K562 (cell line): ENCODE results near the gene DCAKD. TPM values are rescaled to one million over a fixed set of nuclear protein-coding genes. Genes with fewer than 3 reads are reported as not detected.

Experiments used
- CHD1 ChIP-seq: fragments of 200-600 bp; sonication (generic); IDR thresholded peaks from one replicate; pipeline ENCODE4 v1.6.1; 2012; ENCODE audit warnings: mild to moderate bottlenecking, moderate library complexity, low read length, inconsistent platforms
- CTBP1 ChIP-seq: fragments of 450-650 bp; IDR thresholded peaks from 2 replicates; pipeline ENCODE4 v1.6.1; 2016; ENCODE audit warnings: borderline replicate concordance
- ETV1 ChIP-seq: fragments of 450-650 bp; conservative IDR thresholded peaks from 2 replicates; pipeline ENCODE4 v1.6.1; 2016; ENCODE audit warnings: missing genetic modification characterization, control low read depth, low read depth, missing compliant biosample characterization
- HSF4 ChIP-seq: fragments of 250-450 bp; sonication (Bioruptor Pico); IDR thresholded peaks from 2 replicates; pipeline ENCODE4 v2.1.2; 2022; ENCODE audit warnings: mild to moderate bottlenecking, moderate library complexity, borderline replicate concordance
- KLF1 ChIP-seq: fragments of 450-650 bp; IDR thresholded peaks from 2 replicates; pipeline ENCODE4 v1.6.1; 2016; ENCODE audit warnings: missing genetic modification characterization, missing compliant biosample characterization
- MECOM ChIP-seq: fragments of 250-450 bp; sonication (Bioruptor Pico); IDR thresholded peaks from 2 replicates; pipeline ENCODE4 v1.8.0; 2022; ENCODE audit warnings: inconsistent platforms
- PRPF4 ChIP-seq: fragments of 200-400 bp; formaldehyde crosslinking; IDR thresholded peaks from one replicate; pipeline ENCODE4 v1.6.1; 2017; ENCODE audit warnings: low read length, low read depth, mild to moderate bottlenecking; ENCODE audit not compliant: insufficient read depth, poor library complexity, severe bottlenecking
- RFX7 ChIP-seq: fragments of 250-450 bp; sonication (Bioruptor Pico); IDR thresholded peaks from 2 replicates; pipeline ENCODE4 v1.5.1; 2021; ENCODE audit warnings: mild to moderate bottlenecking
- TEAD4 ChIP-seq, 2 experiments: sonication (generic) in 1 of 2; formaldehyde crosslinking in 1 of 2; IDR thresholded peaks; 2 replicates each; pipeline versions ENCODE4 v1.6.1 to v1.8.0; 2012 to 2022; ENCODE audit warnings: borderline replicate concordance in 1 of 2, inconsistent platforms in 1 of 2, low read length in 1 of 2, mild to moderate bottlenecking in 1 of 2, missing genetic modification reagents in 1 of 2
- TOE1 ChIP-seq, 2 experiments: fragments of 450-650 bp in 1 of 2; sonication (generic) in 1 of 2; formaldehyde crosslinking in 1 of 2; IDR thresholded peaks; 2 replicates each; pipeline versions ENCODE4 v1.7.1 to v1.8.0; 2016 to 2022; ENCODE audit warnings: borderline replicate concordance in 2 of 2, mild to moderate bottlenecking in 2 of 2, antibody characterized with exemption in 1 of 2, inconsistent platforms in 1 of 2, low read depth in 1 of 2, missing genetic modification reagents in 1 of 2, moderate library complexity in 1 of 2
- YY1 ChIP-seq, 3 experiments: IDR thresholded peaks; 2 replicates each; pipeline ENCODE4 v1.6.1; 2011; ENCODE audit warnings: low read length in 2 of 3, mild to moderate bottlenecking in 2 of 3, moderate library complexity in 2 of 3, borderline replicate concordance in 1 of 3, control low read depth in 1 of 3, low read depth in 1 of 3; ENCODE audit not compliant: insufficient read depth in 3 of 3, insufficient replicate concordance in 2 of 3, control insufficient read depth in 1 of 3, insufficient read length in 1 of 3; ENCODE audit errors: extremely low read depth in 1 of 3
- ZBTB7A ChIP-seq: IDR thresholded peaks from 2 replicates; pipeline ENCODE4 v1.6.1; 2011; ENCODE audit warnings: low read depth, mild to moderate bottlenecking, low read length, moderate library complexity, borderline replicate concordance; ENCODE audit not compliant: control insufficient read depth
- ZEB2 ChIP-seq: fragments of 450-650 bp; IDR thresholded peaks from 2 replicates; pipeline ENCODE4 v1.6.1; 2016
- ZFP36 ChIP-seq: fragments of 150-350 bp; IDR thresholded peaks from 2 replicates; pipeline ENCODE4 v1.6.1; 2018; ENCODE audit warnings: low read length, low read depth; ENCODE audit not compliant: partially characterized antibody
- ZNF3 ChIP-seq: fragments of 250-450 bp; sonication (Bioruptor Pico); IDR thresholded peaks from 2 replicates; pipeline ENCODE4 v1.5.0; 2021; ENCODE audit warnings: mild to moderate bottlenecking, moderate library complexity
- ZNF695 ChIP-seq: fragments of 450-650 bp; formaldehyde crosslinking; IDR thresholded peaks from 2 replicates; pipeline ENCODE4 v1.4.0; 2020; ENCODE audit warnings: mild to moderate bottlenecking, moderate library complexity
- ZNF778 ChIP-seq: fragments of 450-650 bp; formaldehyde crosslinking; IDR thresholded peaks from 2 replicates; pipeline ENCODE4 v1.4.0; 2020; ENCODE audit warnings: mild to moderate bottlenecking, moderate library complexity
- ZNF830 ChIP-seq: fragments of 250-450 bp; sonication (Bioruptor Pico); IDR thresholded peaks from 2 replicates; pipeline ENCODE4 v1.5.0; 2021; ENCODE audit warnings: mild to moderate bottlenecking
- polyA plus RNA-seq, 8 experiments: library from polyadenylated mRNA; depleted of rRNA in 4 of 8; stranded (reverse) in 5 of 8; unstranded in 3 of 8; fragments of >200 nt; fragmentation: Nextera tagmentation in 2 of 8; fragmentation: Illumina TruSeq in 1 of 8; extraction: Ambion mirVana in 2 of 8; extraction: Trizol in 1 of 8; gene quantifications; 2 replicates each; pipeline versions ENCODE4 v1.2.1 to v1.2.3, GENCODE V29; 2011 to 2014; ENCODE audit warnings: inconsistent platforms in 1 of 8, missing spikeins in 1 of 8
- total RNA-seq, 7 experiments: library from RNA; depleted of rRNA in 6 of 7; stranded (reverse); fragments of >200 nt in 6 of 7; fragmentation: Illumina TruSeq in 2 of 7; extraction: Trizol in 2 of 7; gene quantifications; 2 replicates each; pipeline versions ENCODE4 v1.2.1 to v1.2.3, GENCODE V29; 2011 to 2021; ENCODE audit warnings: low replicate concordance in 1 of 7
- TF ChIP-seq, protein P1 (sequence below), 2 experiments: fragments of 450-650 bp in 1 of 2; IDR thresholded peaks; 2 replicates each; pipeline ENCODE4 v1.6.1; 2011 to 2017; ENCODE audit warnings: low read depth in 2 of 2, antibody characterized with exemption in 1 of 2, borderline replicate concordance in 1 of 2, low read length in 1 of 2, mild to moderate bottlenecking in 1 of 2, mixed read lengths in 1 of 2; ENCODE audit not compliant: control insufficient read depth in 1 of 2
- TF ChIP-seq, protein P2 (sequence below): IDR thresholded peaks from 2 replicates; pipeline ENCODE4 v1.6.1; 2011; ENCODE audit warnings: borderline replicate concordance, low read depth, mild to moderate bottlenecking, moderate library complexity, low read length; ENCODE audit not compliant: insufficient read depth, poor library complexity, severe bottlenecking

The DCAKD gene
- total and polyA plus RNA-seq, 9 of the 15 experiments (the other 6 are each of a cell fraction or from before 2014, with no cell fraction given) = 7.9 to 35.5 (median 21.4) TPM

- TF ChIP-seq HSF4 (CRISPR knock-in tag) (no peak), ZNF778 (CRISPR knock-in tag) (no peak), CTBP1 (peak; percentile 98), ZNF3 (CRISPR knock-in tag) (no peak), MECOM (CRISPR knock-in tag) (peak; percentile 79), ZBTB7A (peak; percentile 18; the same call in 1 of the 2 replicates), TOE1 (IDR thresholded peaks at IDR 0.05; ENCODE audit: borderline replicate concordance) (no peak), TOE1 (CRISPR knock-in tag; IDR thresholded peaks at IDR 0.05; ENCODE audit: borderline replicate concordance, low read depth) (no peak), YY1 (IDR thresholded peaks at IDR 0.05; ENCODE audit: borderline replicate concordance in 1 of 3, control insufficient read depth in 1 of 3, extremely low read depth in 1 of 3, insufficient read depth in 3 of 3, insufficient read length in 1 of 3, insufficient replicate concordance in 2 of 3, low read depth in 1 of 3, low read length in 2 of 3) (no peak), TEAD4 (IDR thresholded peaks at IDR 0.05; ENCODE audit: low read length) (peak; percentile 78), TEAD4 (CRISPR knock-in tag; IDR thresholded peaks at IDR 0.05; ENCODE audit: borderline replicate concordance) (no peak), KLF1 (tag) (no peak), PRPF4 (no peak), CHD1 (no peak), ETV1 (tag) (peak; percentile 93), ZNF830 (CRISPR knock-in tag) (no peak), ZEB2 (peak; percentile 77), RFX7 (no peak), ZFP36 (no peak), ZNF695 (CRISPR knock-in tag) (no peak)
- TF ChIP-seq, protein P1, sequence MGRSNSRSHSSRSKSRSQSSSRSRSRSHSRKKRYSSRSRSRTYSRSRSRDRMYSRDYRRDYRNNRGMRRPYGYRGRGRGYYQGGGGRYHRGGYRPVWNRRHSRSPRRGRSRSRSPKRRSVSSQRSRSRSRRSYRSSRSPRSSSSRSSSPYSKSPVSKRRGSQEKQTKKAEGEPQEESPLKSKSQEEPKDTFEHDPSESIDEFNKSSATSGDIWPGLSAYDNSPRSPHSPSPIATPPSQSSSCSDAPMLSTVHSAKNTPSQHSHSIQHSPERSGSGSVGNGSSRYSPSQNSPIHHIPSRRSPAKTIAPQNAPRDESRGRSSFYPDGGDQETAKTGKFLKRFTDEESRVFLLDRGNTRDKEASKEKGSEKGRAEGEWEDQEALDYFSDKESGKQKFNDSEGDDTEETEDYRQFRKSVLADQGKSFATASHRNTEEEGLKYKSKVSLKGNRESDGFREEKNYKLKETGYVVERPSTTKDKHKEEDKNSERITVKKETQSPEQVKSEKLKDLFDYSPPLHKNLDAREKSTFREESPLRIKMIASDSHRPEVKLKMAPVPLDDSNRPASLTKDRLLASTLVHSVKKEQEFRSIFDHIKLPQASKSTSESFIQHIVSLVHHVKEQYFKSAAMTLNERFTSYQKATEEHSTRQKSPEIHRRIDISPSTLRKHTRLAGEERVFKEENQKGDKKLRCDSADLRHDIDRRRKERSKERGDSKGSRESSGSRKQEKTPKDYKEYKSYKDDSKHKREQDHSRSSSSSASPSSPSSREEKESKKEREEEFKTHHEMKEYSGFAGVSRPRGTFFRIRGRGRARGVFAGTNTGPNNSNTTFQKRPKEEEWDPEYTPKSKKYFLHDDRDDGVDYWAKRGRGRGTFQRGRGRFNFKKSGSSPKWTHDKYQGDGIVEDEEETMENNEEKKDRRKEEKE (IDR thresholded peaks at IDR 0.05; ENCODE audit: borderline replicate concordance in 1 of 2, control insufficient read depth in 1 of 2, low read depth in 2 of 2, low read length in 1 of 2) = no peak
- TF ChIP-seq, protein P2, sequence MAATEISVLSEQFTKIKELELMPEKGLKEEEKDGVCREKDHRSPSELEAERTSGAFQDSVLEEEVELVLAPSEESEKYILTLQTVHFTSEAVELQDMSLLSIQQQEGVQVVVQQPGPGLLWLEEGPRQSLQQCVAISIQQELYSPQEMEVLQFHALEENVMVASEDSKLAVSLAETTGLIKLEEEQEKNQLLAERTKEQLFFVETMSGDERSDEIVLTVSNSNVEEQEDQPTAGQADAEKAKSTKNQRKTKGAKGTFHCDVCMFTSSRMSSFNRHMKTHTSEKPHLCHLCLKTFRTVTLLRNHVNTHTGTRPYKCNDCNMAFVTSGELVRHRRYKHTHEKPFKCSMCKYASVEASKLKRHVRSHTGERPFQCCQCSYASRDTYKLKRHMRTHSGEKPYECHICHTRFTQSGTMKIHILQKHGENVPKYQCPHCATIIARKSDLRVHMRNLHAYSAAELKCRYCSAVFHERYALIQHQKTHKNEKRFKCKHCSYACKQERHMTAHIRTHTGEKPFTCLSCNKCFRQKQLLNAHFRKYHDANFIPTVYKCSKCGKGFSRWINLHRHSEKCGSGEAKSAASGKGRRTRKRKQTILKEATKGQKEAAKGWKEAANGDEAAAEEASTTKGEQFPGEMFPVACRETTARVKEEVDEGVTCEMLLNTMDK = no peak
Measured at GRCh38 chr17:45031231-45032173, 19.9 kb downstream of the DCAKD start (continued).
